Activated naive CD4-positive, alpha-beta T cell treated with anti-CD3 and anti-CD28 coated beads, Interleukin-2, amount 50 U/mL, for 24 hours (primary cell): ENCODE results near the gene CDX2.

Experiments used
- H3K27ac Mint-ChIP-seq: one replicate; pipeline ENCODE4 v1.8.0; 2021; ENCODE audit warnings: mild to moderate bottlenecking, mixed read lengths
- H3K27me3 Mint-ChIP-seq: one replicate; pipeline ENCODE4 v1.8.0; 2021; ENCODE audit warnings: mixed read lengths
- H3K36me3 Mint-ChIP-seq: one replicate; pipeline ENCODE4 v1.8.0; 2021; ENCODE audit warnings: mixed read lengths
- H3K4me1 Mint-ChIP-seq: one replicate; pipeline ENCODE4 v1.8.0; 2021; ENCODE audit warnings: mixed read lengths
- H3K4me3 Mint-ChIP-seq: one replicate; pipeline ENCODE4 v1.8.0; 2021; ENCODE audit warnings: mild to moderate bottlenecking, mixed read lengths
- H3K9me3 Mint-ChIP-seq: one replicate; pipeline ENCODE4 v1.8.0; 2021; ENCODE audit warnings: mixed read lengths

Gene CDX2

GRCh38 chr13:27919934-27920676 is 49.0 kb downstream of the CDX2 start, which contains the start of gene PDX1:
TSS of gene PDX1 (plus strand) at chr13:27920000. CDS start at chr13:27920139, 139 bp downstream.
- H3K36me3 Mint-ChIP-seq: no peaks in the 10 kb centered on the region
- H3K4me1 Mint-ChIP-seq: peaks cover 34% of the 10 kb centered on the region
- H3K27me3 Mint-ChIP-seq: peaks cover 60% of the 10 kb centered on the region
- no peak within 1 kb of the TSS for H3K27ac Mint-ChIP-seq
- H3K9me3 Mint-ChIP-seq: no peaks in the 10 kb centered on the region
- peak within 1 kb of the TSS; percentile 82 for H3K4me3 Mint-ChIP-seq

GRCh38 chr13:27919659-27919933 is 49.5 kb downstream of the CDX2 start:
- Mint-ChIP-seq H3K36me3 (no peaks in the 10 kb centered on the region), H3K27ac (no peak overlapping the region), H3K4me1 (peaks cover 34% of the 10 kb centered on the region), H3K9me3 (no peaks in the 10 kb centered on the region), H3K27me3 (peaks cover 62% of the 10 kb centered on the region), H3K4me3 (peak overlapping the region; percentile 54)

GRCh38 chr13:27918918-27919658 is 50.0 kb downstream of the CDX2 start:
- Mint-ChIP-seq H3K4me3 (no peak overlapping the region), H3K9me3 (no peaks in the 10 kb centered on the region), H3K4me1 (peaks cover 31% of the 10 kb centered on the region), H3K27ac (no peak overlapping the region), H3K36me3 (no peaks in the 10 kb centered on the region), H3K27me3 (peaks cover 61% of the 10 kb centered on the region)

GRCh38 chr13:27918041-27918917 is 50.8 kb downstream of the CDX2 start:
- H3K9me3 Mint-ChIP-seq: no peaks in the 10 kb centered on the region
- H3K27ac Mint-ChIP-seq: no peak overlapping the region
- no peaks in the 10 kb centered on the region for H3K36me3 Mint-ChIP-seq
- H3K4me1 Mint-ChIP-seq: peaks cover 27% of the 10 kb centered on the region
- peak overlapping the region; percentile 30 for H3K4me3 Mint-ChIP-seq
- peaks cover 60% of the 10 kb centered on the region for H3K27me3 Mint-ChIP-seq

GRCh38 chr13:27917121-27917947 is 51.8 kb downstream of the CDX2 start:
- H3K36me3 Mint-ChIP-seq: no peaks in the 10 kb centered on the region
- peaks cover 27% of the 10 kb centered on the region for H3K4me1 Mint-ChIP-seq
- H3K9me3 Mint-ChIP-seq: no peaks in the 10 kb centered on the region
- peak overlapping the region; percentile 80 for H3K4me3 Mint-ChIP-seq
- H3K27me3 Mint-ChIP-seq: peaks cover 51% of the 10 kb centered on the region
- H3K27ac Mint-ChIP-seq: no peak overlapping the region

GRCh38 chr13:27915301-27916207 is 53.6 kb downstream of the CDX2 start:
- Mint-ChIP-seq H3K4me3 (no peak overlapping the region), H3K9me3 (no peaks in the 10 kb centered on the region), H3K36me3 (no peaks in the 10 kb centered on the region), H3K4me1 (peaks cover 22% of the 10 kb centered on the region), H3K27ac (no peak overlapping the region), H3K27me3 (peaks cover 46% of the 10 kb centered on the region)

- no peak overlapping the region for H3K27ac Mint-ChIP-seq
- peaks cover 10% of the 10 kb centered on the region for H3K4me1 Mint-ChIP-seq
- H3K4me3 Mint-ChIP-seq: no peak overlapping the region
- no peaks in the 10 kb centered on the region for H3K36me3 Mint-ChIP-seq
- peaks cover 41% of the 10 kb centered on the region for H3K27me3 Mint-ChIP-seq
- no peaks in the 10 kb centered on the region for H3K9me3 Mint-ChIP-seq
Observed at GRCh38 chr13:27913160-27913559, 56.0 kb downstream of the CDX2 start.

- no peaks in the 10 kb centered on the region for H3K36me3 Mint-ChIP-seq
- H3K9me3 Mint-ChIP-seq: no peaks in the 10 kb centered on the region
- no peaks in the 10 kb centered on the region for H3K4me1 Mint-ChIP-seq
- no peak overlapping the region for H3K4me3 Mint-ChIP-seq
- H3K27ac Mint-ChIP-seq: no peak overlapping the region
- H3K27me3 Mint-ChIP-seq: peaks cover 39% of the 10 kb centered on the region
Observed at GRCh38 chr13:27911521-27911920, 57.6 kb downstream of the CDX2 start.
